C4-2B (cell line): Measurements from ENCODE around the gene PRPSAP1.

Experiments
- CTCF ChIP-seq: fragments of 450-650 bp; conservative IDR thresholded peaks from 2 replicates; pipeline ENCODE4 v1.5.1; 2017; ENCODE audit warnings: mild to moderate bottlenecking
- ZFX ChIP-seq: fragments of 450-650 bp; IDR thresholded peaks from 2 replicates; pipeline ENCODE4 v1.6.1; 2017

- TF ChIP-seq CTCF (no peak), ZFX (no peak)
Measured at GRCh38 chr17:76382803-76383545, 29.3 kb upstream of the PRPSAP1 start.
